Progenitor cell of endocrine pancreas (in vitro differentiated cells): ENCODE measurements around the gene CLCN6. TPM values are rescaled to one million over a fixed set of nuclear protein-coding genes. Genes with fewer than 3 reads are reported as not detected.

Source experiments
- DNase-seq: peaks from one replicate; pipeline ENCODE4 v3.0.0; 2021; ENCODE audit warnings: low spot score; ENCODE audit not compliant: unreplicated experiment
- H3K27ac Mint-ChIP-seq: 2 replicates; pipeline ENCODE4 v1.8.0; 2021; ENCODE audit warnings: mild to moderate bottlenecking, moderate library complexity, mixed read lengths
- H3K27me3 Mint-ChIP-seq: 2 replicates; pipeline ENCODE4 v1.8.0; 2021; ENCODE audit warnings: mixed read lengths
- H3K36me3 Mint-ChIP-seq: 2 replicates; pipeline ENCODE4 v1.8.0; 2022; ENCODE audit warnings: mixed read lengths; ENCODE audit not compliant: insufficient read depth
- H3K4me1 Mint-ChIP-seq: 2 replicates; pipeline ENCODE4 v1.8.0; 2021; ENCODE audit warnings: low read depth, mixed read lengths
- H3K4me3 Mint-ChIP-seq: 2 replicates; pipeline ENCODE4 v1.8.0; 2021; ENCODE audit warnings: low read depth, mild to moderate bottlenecking, moderate library complexity, mixed read lengths
- H3K9me3 Mint-ChIP-seq: 2 replicates; pipeline ENCODE4 v1.8.0; 2021; ENCODE audit warnings: low read depth, mixed read lengths
- total RNA-seq: library from RNA; stranded (reverse); gene quantifications from 2 replicates; pipeline ENCODE4 v1.2.1, GENCODE V29; 2021
- TF ChIP-seq, protein P1 (sequence below): fragments of 200-600 bp; sonication (generic); IDR thresholded peaks from one replicate; pipeline ENCODE4 v1.5.0; 2021; ENCODE audit warnings: antibody characterized with exemption, mild to moderate bottlenecking; ENCODE audit not compliant: unreplicated experiment

CLCN6 gene
- total RNA-seq, 1 donor from 2014 or later, result 44.3 TPM

DNA sequence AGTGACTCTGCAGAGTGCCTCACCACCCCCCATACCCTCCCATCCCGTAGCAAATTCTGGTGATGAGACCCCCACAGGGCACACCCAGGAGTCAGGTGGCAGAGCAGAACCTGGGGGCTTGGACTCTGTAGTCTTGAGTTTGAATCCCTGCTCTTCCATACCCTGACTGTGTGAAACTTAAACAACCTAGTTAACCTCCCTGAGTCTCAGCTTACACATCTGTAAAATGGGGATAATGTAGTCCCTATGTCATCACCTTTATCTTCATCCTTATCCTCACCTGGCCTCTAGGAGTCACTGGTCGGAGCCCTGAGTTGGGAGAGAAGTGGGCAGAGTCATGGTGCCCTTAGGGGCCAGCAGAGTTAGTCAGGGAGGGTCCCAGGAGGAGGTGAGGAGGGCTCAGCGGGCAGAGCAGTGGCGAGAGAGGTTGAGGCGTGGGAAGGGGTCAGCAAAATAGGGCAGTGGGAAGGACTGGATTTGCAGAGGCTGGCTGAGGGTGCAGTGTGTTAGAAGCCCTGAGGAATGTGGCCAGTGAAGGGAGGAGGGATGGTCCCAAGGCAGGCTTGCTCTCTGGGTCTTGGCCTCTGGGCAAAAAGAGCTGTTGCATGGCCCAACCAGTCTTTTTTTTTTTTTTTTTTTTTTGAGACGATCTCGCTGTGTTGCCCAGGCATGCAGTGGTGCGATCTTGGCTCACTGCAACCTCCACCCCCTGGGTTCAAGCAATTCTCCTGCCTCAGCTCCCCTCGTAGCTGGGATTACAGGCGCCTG is 25.4 kb upstream of the CLCN6 start:
- H3K9me3 Mint-ChIP-seq, result no peaks in the 10 kb centered on the region
- TF ChIP-seq, protein P1, sequence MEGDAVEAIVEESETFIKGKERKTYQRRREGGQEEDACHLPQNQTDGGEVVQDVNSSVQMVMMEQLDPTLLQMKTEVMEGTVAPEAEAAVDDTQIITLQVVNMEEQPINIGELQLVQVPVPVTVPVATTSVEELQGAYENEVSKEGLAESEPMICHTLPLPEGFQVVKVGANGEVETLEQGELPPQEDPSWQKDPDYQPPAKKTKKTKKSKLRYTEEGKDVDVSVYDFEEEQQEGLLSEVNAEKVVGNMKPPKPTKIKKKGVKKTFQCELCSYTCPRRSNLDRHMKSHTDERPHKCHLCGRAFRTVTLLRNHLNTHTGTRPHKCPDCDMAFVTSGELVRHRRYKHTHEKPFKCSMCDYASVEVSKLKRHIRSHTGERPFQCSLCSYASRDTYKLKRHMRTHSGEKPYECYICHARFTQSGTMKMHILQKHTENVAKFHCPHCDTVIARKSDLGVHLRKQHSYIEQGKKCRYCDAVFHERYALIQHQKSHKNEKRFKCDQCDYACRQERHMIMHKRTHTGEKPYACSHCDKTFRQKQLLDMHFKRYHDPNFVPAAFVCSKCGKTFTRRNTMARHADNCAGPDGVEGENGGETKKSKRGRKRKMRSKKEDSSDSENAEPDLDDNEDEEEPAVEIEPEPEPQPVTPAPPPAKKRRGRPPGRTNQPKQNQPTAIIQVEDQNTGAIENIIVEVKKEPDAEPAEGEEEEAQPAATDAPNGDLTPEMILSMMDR, result no peak
- H3K27me3 Mint-ChIP-seq, result peaks cover 5% of the 10 kb centered on the region
- no peak for DNase-seq
- no peaks in the 10 kb centered on the region for H3K36me3 Mint-ChIP-seq
- H3K4me3 Mint-ChIP-seq, result no peak overlapping the region
- peaks cover 2% of the 10 kb centered on the region for H3K4me1 Mint-ChIP-seq
- H3K27ac Mint-ChIP-seq, result no peak overlapping the region

DNA sequence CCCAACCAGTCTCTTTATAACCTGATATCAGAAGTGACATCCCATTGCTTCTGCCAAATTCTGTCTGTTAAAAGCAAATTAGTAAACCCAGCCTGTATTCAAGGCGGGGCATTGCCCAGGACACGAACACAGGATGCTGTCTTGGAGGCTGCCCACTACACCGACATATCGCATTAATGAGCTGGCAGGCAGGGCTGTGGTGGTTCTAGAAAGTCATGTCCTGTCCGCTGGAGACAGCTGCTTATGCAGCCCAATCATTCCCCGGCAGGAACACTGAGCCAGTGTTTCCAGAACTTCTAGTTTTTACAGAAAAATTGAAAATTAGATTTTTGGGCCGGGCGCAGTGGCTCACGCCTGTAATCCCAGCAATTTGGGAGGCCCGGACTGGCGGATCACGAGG is 24.7 kb upstream of the CLCN6 start:
- Mint-ChIP-seq H3K4me1 (peaks cover 2% of the 10 kb centered on the region), H3K27ac (no peak overlapping the region), H3K9me3 (no peaks in the 10 kb centered on the region), H3K4me3 (no peak overlapping the region), H3K27me3 (peaks cover 5% of the 10 kb centered on the region), H3K36me3 (no peaks in the 10 kb centered on the region)
- no peak for DNase-seq
- TF ChIP-seq, protein P1, result no peak

DNA sequence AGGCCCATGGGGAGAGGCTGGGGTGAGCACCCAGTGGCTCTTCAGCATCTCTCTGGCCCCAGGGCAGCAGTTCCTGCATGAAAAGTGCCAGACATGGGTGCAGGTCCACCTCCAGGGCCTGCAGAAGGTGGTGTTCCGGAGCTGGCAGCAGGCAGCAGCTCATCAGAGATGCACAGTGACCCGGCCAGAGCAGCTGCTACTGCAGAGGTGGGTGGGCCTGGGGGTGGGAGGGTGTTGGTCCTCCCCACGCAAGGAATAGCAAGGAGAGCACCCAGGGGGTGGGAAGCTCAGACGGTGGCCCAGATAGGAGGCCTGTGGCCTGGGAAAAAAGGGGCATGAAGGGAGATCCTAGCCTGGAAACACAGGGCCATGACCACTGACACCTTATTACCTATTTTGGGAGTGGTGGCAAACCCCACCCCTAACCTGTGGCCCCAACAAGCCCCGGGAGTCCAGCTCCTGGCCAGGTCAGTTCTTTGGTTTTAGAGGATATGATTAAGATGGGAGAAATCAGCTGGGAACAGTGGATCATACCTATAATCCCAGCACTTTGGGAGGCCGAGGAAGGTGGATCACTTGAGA is 23.8 kb upstream of the CLCN6 start:
- no peak for DNase-seq
- Mint-ChIP-seq H3K4me1 (peaks cover 7% of the 10 kb centered on the region), H3K9me3 (no peaks in the 10 kb centered on the region), H3K27ac (no peak overlapping the region), H3K27me3 (peaks cover 5% of the 10 kb centered on the region), H3K4me3 (no peak overlapping the region), H3K36me3 (no peaks in the 10 kb centered on the region)
- TF ChIP-seq, protein P1, result no peak

DNA sequence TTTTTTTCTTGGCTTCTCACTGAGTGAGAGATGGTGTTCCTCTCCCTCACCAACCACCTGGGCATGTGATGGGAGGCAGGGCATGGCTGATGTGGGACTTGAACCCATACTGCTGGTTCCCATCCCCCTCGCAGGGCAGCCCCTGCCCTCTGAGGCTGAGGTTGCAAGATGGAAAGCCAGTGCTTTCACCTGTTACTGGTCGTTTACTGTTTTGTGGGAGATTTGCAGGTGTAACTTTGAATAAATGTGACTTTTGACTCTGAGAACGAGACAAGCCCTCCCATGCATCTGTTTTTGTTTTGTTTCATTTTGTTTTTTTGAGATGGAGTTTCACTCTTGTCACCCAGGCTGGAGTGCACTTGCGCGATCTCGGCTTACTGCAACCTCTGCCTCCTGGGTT is 22.4 kb upstream of the CLCN6 start:
- TF ChIP-seq, protein P1, result no peak
- DNase-seq, result no peak
- Mint-ChIP-seq H3K4me1 (peaks cover 12% of the 10 kb centered on the region), H3K4me3 (no peak overlapping the region), H3K27ac (no peak overlapping the region), H3K9me3 (no peaks in the 10 kb centered on the region), H3K27me3 (peaks cover 5% of the 10 kb centered on the region), H3K36me3 (no peaks in the 10 kb centered on the region)

DNA sequence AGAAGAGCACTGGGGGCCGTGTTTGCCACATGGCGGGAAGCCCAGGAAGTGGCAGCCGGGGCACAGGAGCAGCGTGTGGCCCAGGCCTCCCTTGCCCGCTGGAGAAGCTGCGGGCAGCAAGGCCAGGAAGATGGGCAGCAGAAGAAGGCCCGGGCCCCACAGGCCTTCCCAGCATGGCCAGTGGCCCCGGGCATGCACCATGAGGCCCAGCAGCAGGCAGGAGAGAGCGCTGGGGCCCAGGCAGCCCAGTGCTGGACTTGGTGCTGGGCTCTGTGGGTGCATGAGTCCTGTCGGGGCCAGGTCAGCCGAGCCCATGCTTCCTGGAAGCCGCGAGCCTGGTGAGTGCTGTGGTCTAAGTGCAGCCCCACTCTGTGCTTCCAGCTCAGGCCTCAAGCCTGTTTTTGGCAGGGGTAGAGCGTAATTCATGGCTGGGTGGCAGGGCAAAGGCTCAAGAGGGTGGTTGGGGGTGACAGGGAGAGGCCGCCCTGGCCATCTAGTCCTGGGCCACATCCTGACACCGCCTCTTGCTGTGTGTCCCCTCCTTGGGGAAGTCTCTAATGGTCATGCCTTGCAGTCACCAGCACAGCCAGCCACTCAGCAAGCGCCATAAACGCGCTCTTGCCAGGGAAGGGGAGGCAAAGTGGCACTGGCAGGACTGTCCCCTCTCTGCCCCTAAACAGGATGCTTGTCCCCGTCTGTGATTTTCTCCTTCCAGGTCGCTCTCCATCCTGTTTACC is 21.6 kb upstream of the CLCN6 start:
- Mint-ChIP-seq H3K4me1 (peaks cover 12% of the 10 kb centered on the region), H3K4me3 (no peak overlapping the region), H3K27ac (no peak overlapping the region), H3K27me3 (peaks cover 5% of the 10 kb centered on the region), H3K9me3 (no peaks in the 10 kb centered on the region), H3K36me3 (no peaks in the 10 kb centered on the region)
- TF ChIP-seq, protein P1, result no peak
- no peak for DNase-seq
